Neural progenitor cell (in vitro differentiated cells): ENCODE results near the gene TOX2.

Experiments
- CTCF ChIP-seq: fragments of 200-600 bp; sonication (generic); IDR thresholded peaks from 2 replicates; pipeline ENCODE4 v1.5.1; 2017; ENCODE audit warnings: antibody characterized with exemption, mild to moderate bottlenecking
- EZH2 ChIP-seq: fragments of 200-600 bp; sonication (generic); IDR thresholded peaks from 2 replicates; pipeline ENCODE4 v1.6.1; 2017; ENCODE audit warnings: antibody characterized with exemption, mild to moderate bottlenecking, moderate library complexity
- EZH2phosphoT487 ChIP-seq: fragments of 200-600 bp; sonication (generic); IDR thresholded peaks from 2 replicates; pipeline ENCODE4 v1.6.1; 2017; ENCODE audit warnings: antibody characterized with exemption

GRCh38 chr20:44052166-44052565 is 137.5 kb downstream of the TOX2 start:
- TF ChIP-seq CTCF (no peak), EZH2 (no peak), EZH2phosphoT487 (no peak)
